Uterus (tissue), 4 donors: Measurements from ENCODE around the gene FCRLB. TPM values are rescaled to one million over a fixed set of nuclear protein-coding genes. Genes with fewer than 3 reads are reported as not detected.
"Not testable (repeated sequence)": the region's sequence is repeated elsewhere in the genome, so short reads cannot be mapped to it uniquely, and the experiment has no call there.

Experiments
- DNase-seq, 2 donors: peaks; one replicate each; pipeline ENCODE4 v3.0.0-alpha.2; 2019 to 2020
- H3K27ac ChIP-seq, 2 donors: fragments of 200-600 bp; sonication (generic); 1 replicate in 1 of 2; 2 replicates in 1 of 2; pipeline ENCODE4 v1.5.1; 2016 to 2018
- H3K27me3 ChIP-seq, 2 donors: fragments of 200-600 bp; sonication (generic); one replicate each; pipeline ENCODE4 v1.5.1; 2018 to 2019; ENCODE audit warnings: control low read depth in 1 of 2
- H3K36me3 ChIP-seq, 2 donors: fragments of 200-600 bp; sonication (generic); one replicate each; pipeline ENCODE4 v1.5.1; 2019; ENCODE audit warnings: control low read depth in 1 of 2
- H3K4me1 ChIP-seq, 2 donors: fragments of 200-600 bp; sonication (generic); one replicate each; pipeline ENCODE4 v1.5.1; 2018 to 2019; ENCODE audit warnings: control low read depth in 1 of 2
- H3K4me3 ChIP-seq, 2 donors: fragments of 200-600 bp; sonication (generic); 1 replicate in 1 of 2; 2 replicates in 1 of 2; pipeline ENCODE4 v1.5.1; 2018 to 2019; ENCODE audit warnings: mild to moderate bottlenecking in 1 of 2
- H3K9me3 ChIP-seq, 2 donors: fragments of 200-600 bp; sonication (generic); one replicate each; pipeline ENCODE4 v1.5.1; 2019; ENCODE audit warnings: control low read depth in 1 of 2
- POLR2A ChIP-seq, 2 donors: fragments of 450-650 bp; IDR thresholded peaks; one replicate each; pipeline ENCODE4 v1.6.1; 2016; ENCODE audit warnings: antibody characterized with exemption in 2 of 2, mild to moderate bottlenecking in 1 of 2, moderate library complexity in 1 of 2
- intact Hi-C: fragments of 100-400 bp; cut with DNase I; formaldehyde crosslinking; loops from one replicate; pipeline ENCODE4 v1.15.1; 2023; ENCODE audit warnings: low total_unique reads
- total RNA-seq, 4 donors: library from RNA; depleted of rRNA in 3 of 4; stranded (reverse); fragments of >200 nt in 3 of 4; gene quantifications; one replicate each; pipeline versions ENCODE4 v1.1.0 to v1.2.4, GENCODE V29; 2014 to 2023
- TF ChIP-seq, protein P1 (sequence below), 4 experiments: fragments of 200-600 bp in 2 of 4; fragments of 450-650 bp in 2 of 4; sonication (generic) in 2 of 4; IDR thresholded peaks; one replicate each; pipeline ENCODE4 v1.5.1; 2016 to 2019; ENCODE audit warnings: antibody characterized with exemption in 4 of 4, mild to moderate bottlenecking in 2 of 4, moderate library complexity in 1 of 4
- donor health status: DM: yes; HTN: yes; CAD: no.

FCRLB gene, protein sequence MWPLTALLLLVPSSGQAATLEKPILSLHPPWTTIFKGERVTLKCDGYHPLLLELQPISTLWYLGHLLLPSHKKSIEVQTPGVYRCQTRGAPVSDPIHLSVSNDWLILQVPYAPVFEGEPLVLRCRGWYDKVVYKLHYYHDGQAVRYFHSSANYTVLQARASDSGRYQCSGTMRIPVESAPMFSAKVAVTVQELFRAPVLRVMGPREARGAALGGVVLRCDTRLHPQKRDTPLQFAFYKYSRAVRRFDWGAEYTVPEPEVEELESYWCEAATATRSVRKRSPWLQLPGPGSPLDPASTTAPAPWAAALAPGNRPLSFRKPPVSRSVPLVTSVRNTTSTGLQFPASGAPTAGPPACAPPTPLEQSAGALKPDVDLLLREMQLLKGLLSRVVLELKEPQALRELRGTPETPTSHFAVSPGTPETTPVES
- under 1 TPM in 3 of 4 donors, not detected in 1; 0.26 to 0.52 (median 0.35) TPM for total RNA-seq

DNA sequence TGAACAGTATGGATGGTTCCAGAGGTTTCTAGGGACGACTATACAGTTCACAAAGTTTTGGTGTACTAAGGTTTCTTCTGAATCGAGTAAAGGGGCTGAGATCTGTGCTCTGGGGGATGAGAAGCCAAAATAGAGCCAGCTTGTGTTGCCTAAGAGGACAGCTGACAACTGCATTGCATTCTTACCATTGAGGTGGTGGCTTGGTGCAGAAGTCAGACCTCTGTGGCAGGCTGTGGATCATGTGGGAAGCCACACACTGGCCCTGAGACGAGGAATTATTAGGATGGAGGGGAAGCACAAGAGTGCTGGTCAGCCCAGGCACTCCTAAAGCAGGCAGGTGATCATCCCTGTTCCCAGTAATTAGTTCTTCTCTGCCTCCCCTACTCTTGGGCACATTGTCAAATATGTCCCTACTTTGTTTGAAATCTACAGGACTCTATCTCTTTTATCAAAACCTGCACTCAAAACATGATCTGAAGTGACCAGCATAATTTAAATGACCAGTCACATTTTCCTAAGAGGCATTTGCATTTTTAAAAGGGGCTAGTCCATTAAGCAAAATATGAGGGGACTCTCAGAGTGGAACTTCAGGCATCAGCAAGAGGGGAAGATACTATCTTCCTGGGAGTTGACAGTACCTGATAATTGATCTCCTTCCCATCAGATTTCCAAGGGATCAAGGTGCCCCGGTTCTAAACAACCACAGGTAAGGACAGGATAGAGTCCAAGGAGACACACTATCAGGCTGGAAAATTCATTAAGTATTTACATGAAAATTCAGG lies at the start of gene FCRLB:
FCRLB (plus strand) TSS at position 589 of the 782 bp plus-strand sequence. CDS start 1,129 bp downstream, outside the sequence.
- TF ChIP-seq POLR2A (IDR thresholded peaks at IDR 0.05) = no peak
- TF ChIP-seq, protein P1, sequence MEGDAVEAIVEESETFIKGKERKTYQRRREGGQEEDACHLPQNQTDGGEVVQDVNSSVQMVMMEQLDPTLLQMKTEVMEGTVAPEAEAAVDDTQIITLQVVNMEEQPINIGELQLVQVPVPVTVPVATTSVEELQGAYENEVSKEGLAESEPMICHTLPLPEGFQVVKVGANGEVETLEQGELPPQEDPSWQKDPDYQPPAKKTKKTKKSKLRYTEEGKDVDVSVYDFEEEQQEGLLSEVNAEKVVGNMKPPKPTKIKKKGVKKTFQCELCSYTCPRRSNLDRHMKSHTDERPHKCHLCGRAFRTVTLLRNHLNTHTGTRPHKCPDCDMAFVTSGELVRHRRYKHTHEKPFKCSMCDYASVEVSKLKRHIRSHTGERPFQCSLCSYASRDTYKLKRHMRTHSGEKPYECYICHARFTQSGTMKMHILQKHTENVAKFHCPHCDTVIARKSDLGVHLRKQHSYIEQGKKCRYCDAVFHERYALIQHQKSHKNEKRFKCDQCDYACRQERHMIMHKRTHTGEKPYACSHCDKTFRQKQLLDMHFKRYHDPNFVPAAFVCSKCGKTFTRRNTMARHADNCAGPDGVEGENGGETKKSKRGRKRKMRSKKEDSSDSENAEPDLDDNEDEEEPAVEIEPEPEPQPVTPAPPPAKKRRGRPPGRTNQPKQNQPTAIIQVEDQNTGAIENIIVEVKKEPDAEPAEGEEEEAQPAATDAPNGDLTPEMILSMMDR (IDR thresholded peaks at IDR 0.05) = no peak
- Histone ChIP-seq H3K36me3 (no peaks in the 10 kb centered on the region), H3K4me3 (no peak within 1 kb of the TSS), H3K27me3 (no peaks in the 10 kb centered on the region), H3K27ac (no peak within 1 kb of the TSS), H3K9me3 (no peaks in the 10 kb centered on the region), H3K4me1 (no peaks in the 10 kb centered on the region)
- DNase-seq = no peak
- intact Hi-C loops = no loop called here

DNA sequence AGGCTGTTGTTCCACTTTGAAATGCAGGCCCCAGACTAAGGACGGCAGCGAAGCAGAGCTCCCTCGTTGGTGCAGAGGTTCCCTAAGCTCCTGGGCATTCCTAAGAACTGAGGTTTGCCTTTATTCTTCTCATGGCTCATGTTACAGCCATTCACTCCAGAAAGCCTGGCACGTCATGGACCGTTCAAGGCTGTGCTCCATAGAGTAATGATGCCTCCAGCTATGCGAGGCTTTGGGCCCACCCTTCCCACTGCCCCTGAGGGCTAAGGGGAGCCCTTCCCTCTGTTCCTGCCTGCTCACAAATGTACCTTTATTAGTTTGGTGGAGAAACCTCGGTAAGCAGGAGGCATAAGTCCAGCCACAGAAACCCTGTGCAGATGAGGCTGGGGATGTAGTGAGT lies 47.9 kb upstream of the FCRLB start:
- H3K9me3 ChIP-seq, H3K36me3 ChIP-seq, intact Hi-C loops, H3K4me1 ChIP-seq, H3K27ac ChIP-seq, H3K4me3 ChIP-seq, H3K27me3 ChIP-seq, DNase-seq: not testable (repeated sequence)

DNA sequence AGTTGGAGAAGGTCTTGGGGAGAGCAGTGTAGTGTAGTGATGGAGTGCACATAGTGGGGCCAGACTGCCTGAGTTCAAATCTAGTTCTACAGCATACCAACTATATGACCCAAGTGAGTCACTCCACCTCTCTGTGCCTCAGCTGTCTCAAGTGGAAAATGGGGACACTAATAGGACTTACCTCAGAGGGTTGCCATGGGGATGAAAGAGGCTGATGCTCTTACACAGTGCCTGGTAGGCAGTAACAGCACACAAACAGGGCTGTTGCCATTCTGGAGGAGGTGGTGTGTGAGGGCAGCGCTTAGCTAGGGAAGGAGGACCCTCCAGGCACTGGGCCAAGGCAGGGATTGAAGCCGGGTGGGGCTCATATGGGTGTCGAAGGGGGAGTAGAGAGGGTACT lies 46.9 kb upstream of the FCRLB start:
- H3K9me3 ChIP-seq, H3K4me1 ChIP-seq, intact Hi-C loops, H3K27ac ChIP-seq, H3K27me3 ChIP-seq, H3K4me3 ChIP-seq, H3K36me3 ChIP-seq, DNase-seq: not testable (repeated sequence)

DNA sequence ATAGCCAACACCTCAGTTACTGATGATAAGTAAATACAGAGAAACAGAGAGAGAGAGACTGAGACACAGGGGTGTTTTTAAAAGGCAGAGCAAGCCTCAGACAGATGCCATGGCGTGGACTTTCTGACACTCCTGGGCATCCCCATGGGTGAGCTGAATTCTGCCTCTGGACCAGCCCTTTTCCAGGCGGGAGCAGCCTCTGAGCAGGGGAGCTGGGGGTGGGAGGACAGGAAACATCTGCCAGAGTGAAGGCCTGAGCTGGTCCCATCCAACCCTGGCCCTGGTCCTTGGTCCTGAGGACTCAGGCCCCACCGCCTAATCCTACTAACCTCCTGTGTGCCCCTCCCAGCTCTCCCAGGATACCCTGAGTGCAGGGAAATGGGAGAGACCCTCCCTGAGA lies 46.4 kb upstream of the FCRLB start:
- H3K36me3 ChIP-seq, H3K27me3 ChIP-seq, intact Hi-C loops, H3K27ac ChIP-seq, H3K4me1 ChIP-seq, H3K9me3 ChIP-seq, H3K4me3 ChIP-seq, DNase-seq: not testable (repeated sequence)

DNA sequence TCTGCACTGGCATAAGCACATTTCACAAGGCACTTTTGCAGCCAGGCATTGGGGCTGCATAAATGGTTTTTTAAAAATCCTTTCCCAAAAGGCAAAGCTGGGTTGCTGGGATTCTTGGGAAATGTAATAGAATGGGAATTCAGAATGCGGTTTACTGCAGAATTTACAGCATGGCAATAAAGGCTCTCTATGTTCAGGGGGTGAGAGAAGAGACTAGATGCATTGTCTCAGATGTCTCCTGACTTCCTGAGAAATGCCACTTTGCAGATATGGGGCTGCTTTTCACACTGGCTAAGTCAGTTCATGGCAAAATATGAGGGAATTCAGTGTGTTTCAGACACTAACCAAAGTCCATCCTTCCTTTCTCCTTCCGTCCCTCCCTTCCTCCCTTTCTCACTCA lies 44.9 kb upstream of the FCRLB start:
- no peak for DNase-seq
- intact Hi-C loops = no loop called here
- TF ChIP-seq POLR2A (IDR thresholded peaks at IDR 0.05) = no peak
- TF ChIP-seq, protein P1 (IDR thresholded peaks at IDR 0.05) = no peak
- no peak overlapping the region for H3K27ac ChIP-seq
- no peaks in the 10 kb centered on the region for H3K36me3 ChIP-seq
- H3K4me3 ChIP-seq = no peak overlapping the region
- H3K4me1 ChIP-seq = no peaks in the 10 kb centered on the region
- no peaks in the 10 kb centered on the region for H3K27me3 ChIP-seq
- no peaks in the 10 kb centered on the region for H3K9me3 ChIP-seq

DNA sequence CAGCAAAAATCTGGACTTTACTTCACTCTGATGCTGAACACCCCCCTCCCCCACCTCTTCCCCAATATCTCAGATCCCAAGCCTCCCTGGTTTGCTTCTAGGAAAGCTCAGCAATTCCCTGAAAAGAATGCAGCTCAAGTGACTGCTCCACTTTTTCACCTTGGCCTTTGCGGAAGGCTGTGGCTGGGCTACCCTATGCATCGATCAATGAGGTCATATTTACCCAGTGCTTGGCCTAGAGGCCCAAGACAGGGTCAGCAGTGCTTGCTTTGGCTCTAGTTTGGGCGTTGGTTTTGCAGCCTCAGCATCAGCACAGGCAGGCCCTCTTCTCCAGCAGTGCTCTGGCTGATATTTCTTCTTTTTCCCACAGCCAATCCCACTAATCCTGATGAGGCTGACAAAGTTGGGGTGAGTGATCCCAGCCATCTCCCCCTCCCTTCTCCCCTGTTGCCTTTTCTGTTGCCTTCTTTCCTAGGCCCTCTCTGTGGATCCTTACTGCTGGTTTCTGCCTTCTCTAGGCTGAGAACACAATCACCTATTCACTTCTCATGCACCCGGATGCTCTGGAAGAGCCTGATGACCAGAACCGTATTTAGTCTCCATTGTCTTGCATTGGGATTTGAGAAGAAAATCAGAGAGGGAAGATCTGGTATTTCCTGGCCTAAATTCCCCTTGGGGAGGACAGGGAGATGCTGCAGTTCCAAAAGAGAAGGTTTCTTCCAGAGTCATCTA lies 44.2 kb upstream of the FCRLB start:
- H3K4me3 ChIP-seq = no peak overlapping the region
- H3K27me3 ChIP-seq = no peaks in the 10 kb centered on the region
- H3K36me3 ChIP-seq = no peaks in the 10 kb centered on the region
- H3K4me1 ChIP-seq = no peaks in the 10 kb centered on the region
- no peak for DNase-seq
- H3K27ac ChIP-seq = no peak overlapping the region
- no peak for TF ChIP-seq POLR2A (IDR thresholded peaks at IDR 0.05)
- TF ChIP-seq, protein P1 (IDR thresholded peaks at IDR 0.05) = no peak
- intact Hi-C loops = no loop called here
- H3K9me3 ChIP-seq = no peaks in the 10 kb centered on the region
